OCI-LY7 (cell line): ENCODE measurements around the gene OR2V1.

Experiments used
- CTCF ChIP-seq: fragments of 200-600 bp; sonication (generic); conservative IDR thresholded peaks from 2 replicates; pipeline ENCODE4 v1.5.1; 2014; ENCODE audit warnings: mild to moderate bottlenecking, antibody characterized with exemption, low read length, moderate library complexity, mixed read lengths
- EZH2phosphoT487 ChIP-seq: fragments of 200-600 bp; sonication (generic); IDR thresholded peaks from 2 replicates; pipeline ENCODE4 v1.6.1; 2018; ENCODE audit warnings: low read depth, borderline replicate concordance, mild to moderate bottlenecking, mixed run types, antibody characterized with exemption, low read length, moderate library complexity, mixed read lengths

- no peak for TF ChIP-seq CTCF
- no peak for TF ChIP-seq EZH2phosphoT487
These were observed 14.2 kb upstream of the OR2V1 start for GRCh38 chr5:181145133-181145532.
